GM18519 (cell line): ENCODE results near the gene UCKL1.
"Not testable (repeated sequence)": the region's sequence is repeated elsewhere in the genome, so short reads cannot be mapped to it uniquely, and the experiment has no call there.

Experiments
- ATAC-seq: cut with Tn5 transposase; IDR thresholded peaks from one replicate; pipeline ENCODE4 v1.9.1; 2021; ENCODE audit warnings: mild to moderate bottlenecking, moderate library complexity; ENCODE audit not compliant: unreplicated experiment, low FRiP score

Gene UCKL1

DNA sequence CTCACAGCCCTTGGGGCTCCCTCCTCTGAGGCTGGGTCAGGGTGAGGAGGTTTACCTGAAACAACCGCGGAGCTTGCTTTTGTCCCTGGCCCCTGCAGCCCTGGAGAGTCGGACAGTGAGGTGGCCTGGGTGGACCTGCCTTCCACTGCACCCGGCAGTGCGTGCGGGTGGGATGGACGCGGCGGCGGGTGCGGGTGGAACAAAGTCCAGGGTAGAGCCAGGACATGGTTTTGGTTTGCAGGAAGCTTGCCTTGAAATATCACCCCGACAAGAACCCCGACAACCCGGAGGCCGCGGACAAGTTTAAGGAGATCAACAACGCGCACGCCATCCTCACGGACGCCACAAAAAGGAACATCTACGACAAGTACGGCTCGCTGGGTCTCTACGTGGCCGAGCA lies 27.1 kb downstream of the UCKL1 start:
- ATAC-seq = no peak

DNA sequence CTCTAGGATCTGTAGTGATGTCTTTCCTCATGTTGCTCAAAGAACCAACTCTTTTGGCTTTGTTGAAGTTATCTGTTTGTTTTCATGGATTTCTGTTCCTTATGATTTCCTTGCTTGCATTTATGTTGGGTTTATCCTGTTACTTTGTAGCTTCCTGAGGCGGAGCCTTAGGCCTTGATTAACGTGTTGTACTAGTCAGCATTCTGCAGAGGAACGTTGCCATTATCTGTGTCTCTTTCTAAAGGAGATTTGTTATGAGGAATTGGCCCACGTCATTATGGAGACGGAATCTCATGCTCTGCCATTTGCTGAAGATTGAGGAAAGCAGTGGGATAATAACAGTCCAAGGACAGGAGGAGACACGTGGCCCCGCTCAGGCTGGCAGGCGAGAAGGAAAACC lies 29.9 kb downstream of the UCKL1 start:
- ATAC-seq = no peak

DNA sequence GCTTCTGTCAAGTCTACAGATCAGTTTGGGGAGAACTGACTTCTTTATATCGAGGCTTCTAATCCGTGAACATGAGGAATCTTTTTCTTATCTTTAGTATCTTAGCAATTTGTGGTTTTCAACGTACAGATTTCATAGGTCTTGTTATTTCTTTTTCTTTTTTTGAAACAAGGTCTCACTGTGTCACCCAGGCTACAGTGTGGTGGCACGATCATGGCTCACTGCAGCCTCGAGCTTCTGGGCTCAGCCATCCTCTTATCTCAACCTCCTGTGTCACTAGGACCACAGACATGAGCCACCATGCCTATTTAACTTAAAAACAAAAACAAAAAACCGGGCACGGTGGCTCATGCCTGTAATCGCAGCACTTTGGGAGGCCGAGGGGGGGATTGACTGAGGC lies 32.0 kb downstream of the UCKL1 start:
- ATAC-seq = no peak

DNA sequence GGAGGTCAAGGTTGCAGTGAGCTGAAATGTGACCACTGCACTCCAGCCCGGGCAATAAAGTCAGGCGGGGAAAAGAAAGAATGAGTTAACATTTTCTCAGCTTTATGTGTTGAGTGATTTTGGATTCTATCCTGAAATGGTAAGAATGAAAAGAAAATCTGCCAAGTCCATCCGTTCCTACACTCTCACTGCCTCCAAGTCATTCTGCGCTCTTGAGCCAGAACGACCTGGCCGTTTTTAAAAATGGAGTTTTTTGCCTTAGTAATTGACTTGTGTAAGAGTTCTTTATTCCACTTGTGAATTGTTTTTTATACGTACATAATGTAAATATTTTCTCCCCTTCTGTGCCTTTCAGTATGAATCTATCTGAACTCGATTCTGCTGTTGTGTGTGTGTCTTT lies 32.6 kb downstream of the UCKL1 start:
- no peak for ATAC-seq

DNA sequence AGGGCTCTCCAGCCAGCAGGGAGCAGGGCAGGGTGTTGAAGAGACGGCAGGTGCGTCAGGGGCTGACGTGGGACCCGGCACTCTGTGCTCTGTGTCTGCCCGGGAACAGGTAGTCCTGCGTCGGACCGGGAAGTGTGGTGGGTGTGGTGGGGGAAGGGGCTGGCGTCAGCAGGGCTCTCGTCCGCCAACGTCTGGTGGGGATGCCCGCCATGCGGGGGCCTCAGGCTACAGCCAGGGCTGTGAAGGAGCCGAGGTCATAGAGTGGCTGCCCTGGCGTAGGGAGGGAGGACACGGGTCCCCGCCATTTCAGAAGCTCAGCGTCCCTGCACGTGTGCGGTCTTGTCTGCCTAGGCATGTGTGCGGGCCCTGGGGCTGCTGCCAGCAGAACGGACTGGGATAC lies 36.0 kb downstream of the UCKL1 start:
- ATAC-seq = no peak

DNA sequence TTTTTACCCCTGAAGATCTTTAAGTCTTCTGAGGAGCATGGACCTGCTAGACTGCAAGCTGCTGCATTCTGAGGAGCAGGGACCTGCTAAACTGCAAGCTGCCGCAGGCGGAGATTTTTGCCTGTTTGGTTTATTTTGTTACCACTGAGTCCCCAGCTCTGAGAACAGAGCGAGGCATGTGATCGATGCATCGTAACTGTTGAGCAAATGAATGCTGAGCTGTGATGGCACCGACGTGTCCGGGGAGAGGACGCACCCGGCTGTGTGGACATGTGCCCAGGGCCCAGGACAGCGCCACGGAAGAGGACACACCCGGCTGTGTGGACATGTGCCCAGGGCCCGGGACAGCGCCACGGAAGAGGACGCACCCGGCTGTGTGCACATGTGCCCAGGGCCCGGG lies 37.1 kb downstream of the UCKL1 start:
- no peak for ATAC-seq

DNA sequence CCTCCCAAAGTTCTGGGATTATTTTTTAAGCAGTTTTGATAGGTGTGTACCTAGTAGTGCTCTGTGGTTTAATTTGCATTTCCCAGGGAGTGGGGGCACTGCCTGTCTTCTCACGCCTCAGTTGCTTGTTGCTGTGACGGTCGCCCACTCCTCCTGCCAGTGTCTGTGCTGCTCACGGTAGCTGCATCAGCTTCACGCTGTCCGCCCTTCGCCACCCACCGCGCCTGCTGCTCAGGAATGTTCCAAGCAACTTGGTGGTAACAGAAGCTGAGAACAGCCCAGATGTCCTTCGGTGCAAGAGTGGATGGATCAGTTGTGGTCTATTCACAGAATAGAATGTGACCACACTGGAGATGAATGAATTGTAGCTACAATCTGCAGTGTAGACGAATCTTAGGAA lies 38.4 kb downstream of the UCKL1 start:
- no peak for ATAC-seq

DNA sequence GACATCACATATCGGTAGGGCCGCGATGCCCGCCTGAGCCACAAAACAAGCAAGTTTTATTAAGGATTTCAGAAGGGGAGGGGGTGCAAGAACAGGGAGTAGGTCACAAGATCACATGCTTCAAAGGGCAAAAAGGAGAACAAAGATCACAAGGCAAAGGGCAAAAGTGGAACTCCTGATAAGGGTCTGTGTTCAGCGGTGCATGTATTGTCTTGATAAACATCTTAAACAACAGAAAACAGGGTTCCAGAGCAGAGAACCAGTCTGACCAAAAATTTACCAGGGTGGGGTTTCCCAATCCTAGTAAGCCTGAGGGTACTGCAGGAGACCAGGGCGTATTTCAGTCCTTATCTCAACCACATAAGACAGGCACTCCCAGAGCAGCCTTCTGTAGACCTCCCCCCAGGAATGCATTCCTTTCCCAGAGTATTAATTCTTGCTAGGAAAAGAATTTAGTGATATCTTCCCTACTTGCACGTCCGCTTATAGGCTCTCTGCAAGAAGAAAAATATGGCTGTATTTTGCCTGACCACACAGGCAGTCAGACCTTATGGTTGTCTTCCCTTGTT lies 39.8 kb downstream of the UCKL1 start:
- not testable (repeated sequence) for ATAC-seq

DNA sequence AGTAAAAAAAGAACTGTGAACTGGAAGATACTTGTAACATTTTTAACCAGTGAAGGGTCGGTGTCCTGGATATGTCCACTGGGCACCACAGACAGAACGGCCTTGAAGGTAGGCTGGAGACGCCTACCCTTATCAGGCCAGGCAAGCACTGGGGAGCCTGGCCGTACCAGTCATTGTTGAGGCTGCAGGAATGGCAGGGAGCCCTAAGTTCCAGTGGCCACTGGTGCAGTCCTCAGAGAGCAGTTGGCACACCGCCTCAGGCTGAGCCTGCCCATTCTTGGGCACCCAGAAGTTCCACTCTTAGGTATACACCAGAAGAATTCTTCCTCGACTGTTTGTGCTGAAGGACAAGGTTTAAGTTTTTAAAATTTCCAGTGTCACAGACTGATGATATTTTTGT lies 40.7 kb downstream of the UCKL1 start:
- ATAC-seq = no peak

DNA sequence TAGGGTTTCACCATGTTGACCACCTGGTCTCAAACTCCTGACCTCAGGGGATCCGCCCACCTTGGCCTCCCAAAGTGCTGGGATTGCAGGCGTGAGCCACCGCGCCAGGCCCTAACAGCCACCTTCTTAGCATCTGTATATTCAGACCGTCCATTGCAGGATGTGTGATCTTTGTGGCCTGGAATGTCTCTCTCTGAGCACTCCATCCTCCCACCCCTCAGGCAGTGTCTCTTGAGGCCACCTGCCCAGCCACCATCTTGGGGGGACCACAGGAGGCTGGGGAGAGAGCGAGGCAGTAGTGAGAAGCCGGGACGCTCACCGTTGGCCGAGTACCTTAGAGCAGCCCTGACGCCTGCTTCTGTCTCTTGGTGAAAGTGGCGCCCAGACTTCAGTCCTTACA lies 42.4 kb downstream of the UCKL1 start:
- no peak for ATAC-seq

DNA sequence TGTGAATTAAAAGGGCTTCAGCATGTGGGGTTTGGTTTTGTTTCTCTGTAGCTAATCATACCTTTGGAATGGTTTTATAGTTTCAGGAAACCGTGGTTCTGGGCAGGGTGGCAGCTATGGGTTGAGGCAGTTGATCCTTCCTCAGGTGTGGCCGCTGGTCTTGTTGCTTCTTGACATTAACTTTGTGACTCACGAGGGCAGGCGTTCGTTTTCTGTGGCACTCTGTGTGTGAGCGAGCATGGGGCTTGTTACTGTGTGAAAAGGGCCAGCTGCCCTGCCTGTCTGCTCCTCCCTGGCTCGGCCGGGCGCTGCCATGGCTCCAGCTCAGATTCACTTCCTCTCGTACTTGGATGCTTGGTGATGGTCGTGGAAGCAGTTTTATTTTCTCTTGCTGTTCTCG lies 45.0 kb downstream of the UCKL1 start:
- no peak for ATAC-seq

DNA sequence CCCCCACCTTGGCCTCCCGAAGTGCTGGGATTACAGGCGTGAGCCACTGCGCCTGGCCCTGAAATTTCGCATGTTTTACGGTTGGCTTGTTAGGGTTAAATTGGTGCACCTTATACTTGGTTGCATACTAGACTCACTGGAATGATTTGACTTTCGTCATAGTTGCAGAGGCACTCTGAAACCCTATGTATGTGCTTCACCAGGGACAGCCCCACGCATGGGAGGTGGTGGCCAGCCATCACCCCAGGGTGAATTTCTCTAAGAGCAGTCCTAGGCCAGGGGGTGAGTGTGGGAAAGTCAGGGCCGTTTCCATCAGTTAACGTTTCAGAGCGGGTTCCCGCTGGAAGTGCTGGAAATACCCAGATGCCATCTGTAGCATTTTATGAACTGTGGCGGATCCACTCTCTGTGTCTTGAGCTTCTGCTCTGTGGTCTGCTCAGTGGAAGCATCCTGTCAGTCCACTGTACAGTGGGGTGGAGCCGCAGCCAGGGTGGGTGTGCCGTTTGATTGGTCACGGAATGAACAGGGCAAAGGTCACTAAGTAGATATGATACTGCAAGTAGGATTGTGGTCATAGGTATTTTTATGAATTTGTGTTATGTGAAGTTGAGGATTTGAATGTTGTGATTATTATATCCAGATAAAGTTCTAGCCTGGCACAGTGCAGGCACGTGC lies 48.1 kb downstream of the UCKL1 start:
- ATAC-seq = no peak

DNA sequence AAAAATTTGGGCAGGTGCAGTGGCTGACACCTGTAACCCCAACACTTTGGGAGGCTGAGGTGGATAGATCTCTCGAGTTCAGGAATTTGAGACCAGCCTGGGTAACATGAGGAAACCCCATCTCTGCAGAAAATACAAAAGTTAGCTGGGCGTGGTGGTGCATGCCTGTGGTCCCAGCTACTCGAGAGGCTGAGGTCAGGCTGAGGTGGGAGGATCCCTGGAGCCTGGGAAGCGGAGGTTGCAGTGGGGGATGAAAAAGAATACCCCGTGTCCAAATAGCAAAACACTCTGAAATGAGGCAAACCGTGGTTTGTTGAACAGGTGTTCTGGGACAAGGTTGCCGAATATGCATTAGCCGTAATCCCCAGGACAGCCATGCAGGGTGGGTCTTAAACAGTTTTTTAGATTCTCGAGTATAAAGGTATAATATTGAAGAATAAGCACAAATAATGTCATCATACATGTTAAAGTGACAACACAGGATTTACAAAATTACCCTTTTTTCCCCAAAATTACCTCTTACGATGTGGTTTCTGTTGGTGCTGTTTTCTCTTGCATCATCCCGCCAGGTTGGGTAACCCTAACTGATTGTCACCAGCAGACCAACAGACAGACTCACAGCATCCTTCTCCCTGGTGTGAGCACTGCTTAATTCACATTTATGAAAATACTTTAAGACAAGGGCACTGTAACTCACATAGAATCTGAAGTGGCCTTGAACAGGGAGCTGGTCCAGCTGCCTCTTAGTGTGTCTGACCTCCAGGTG lies 52.2 kb downstream of the UCKL1 start:
- ATAC-seq = no peak

DNA sequence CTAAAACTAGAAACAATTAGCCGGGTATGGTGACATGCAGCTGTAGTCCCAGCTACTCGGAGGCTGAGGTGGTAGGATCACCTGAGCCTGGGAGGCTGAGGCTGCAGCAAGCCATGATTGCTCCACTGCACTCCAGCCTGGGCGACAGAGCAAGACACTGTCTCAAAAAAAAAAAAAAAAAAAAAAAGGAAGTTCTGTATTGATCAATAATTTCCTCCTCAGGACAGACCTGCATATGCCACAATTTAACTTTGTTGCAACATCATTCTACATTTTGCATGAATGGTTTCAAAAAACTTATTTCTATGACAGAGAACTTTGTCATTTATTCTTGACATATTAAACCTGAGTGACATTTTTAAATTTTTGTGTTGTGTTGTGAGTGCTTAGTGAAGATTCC lies 55.8 kb downstream of the UCKL1 start:
- ATAC-seq = no peak

DNA sequence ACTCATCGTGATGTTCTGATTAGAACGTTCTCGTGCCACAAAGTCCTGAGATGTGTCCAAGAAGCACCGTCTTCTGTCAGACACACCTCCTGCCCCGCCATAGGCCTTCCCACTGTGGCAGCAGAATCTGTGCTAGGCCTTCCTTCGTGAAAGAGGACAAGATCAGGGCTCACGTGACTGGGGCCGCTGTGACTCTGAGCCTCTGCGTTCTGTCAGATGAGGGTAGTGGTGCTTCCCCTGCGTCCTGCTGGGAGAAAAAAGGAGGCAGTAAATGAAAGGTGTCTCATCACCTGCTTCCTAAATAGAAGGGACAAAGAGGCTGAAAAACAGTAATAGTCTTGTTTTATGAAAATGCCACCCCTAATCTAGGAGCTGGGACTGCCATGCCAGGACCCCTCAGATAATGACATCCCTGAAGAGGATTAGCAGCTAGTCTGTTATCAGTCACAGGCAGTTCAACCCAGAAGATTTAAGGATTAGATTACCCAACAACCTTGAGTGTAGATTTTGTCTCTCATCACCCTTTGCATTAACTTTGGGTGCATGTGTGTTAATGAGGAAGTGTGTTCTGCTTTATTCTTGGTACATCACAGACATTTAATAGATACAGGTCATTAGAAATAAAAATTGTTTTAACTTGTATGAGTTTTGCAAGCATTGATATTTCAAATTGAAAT lies 57.2 kb downstream of the UCKL1 start:
- no peak for ATAC-seq

DNA sequence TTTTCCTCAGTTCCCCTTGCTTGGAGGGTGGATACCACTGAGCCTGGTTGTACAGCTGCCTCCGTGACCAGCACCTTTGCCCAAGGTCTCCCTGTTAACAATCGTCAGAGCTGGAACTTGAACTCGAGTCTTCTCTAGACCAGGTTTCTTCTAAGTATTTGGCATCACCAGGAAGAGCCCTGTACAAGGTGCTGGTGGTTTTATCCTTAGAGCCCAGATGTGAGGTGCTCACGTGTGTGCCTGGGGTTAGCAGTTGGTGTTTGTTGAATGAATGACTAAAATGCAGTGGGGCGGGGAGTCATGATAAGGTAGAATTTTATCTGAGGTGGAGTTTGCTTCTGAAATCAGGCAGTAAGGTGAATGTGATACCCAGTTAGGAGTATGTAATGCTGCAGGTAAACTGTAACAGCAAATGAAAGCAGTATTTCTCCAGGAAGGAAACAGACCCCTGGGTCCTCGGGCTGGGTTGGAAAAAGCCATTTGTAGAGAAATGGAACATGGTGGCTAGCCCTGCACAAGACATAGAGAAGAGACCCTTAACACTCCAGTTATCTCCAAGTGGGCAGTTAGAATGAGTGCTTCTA lies 58.1 kb downstream of the UCKL1 start:
- ATAC-seq = no peak

DNA sequence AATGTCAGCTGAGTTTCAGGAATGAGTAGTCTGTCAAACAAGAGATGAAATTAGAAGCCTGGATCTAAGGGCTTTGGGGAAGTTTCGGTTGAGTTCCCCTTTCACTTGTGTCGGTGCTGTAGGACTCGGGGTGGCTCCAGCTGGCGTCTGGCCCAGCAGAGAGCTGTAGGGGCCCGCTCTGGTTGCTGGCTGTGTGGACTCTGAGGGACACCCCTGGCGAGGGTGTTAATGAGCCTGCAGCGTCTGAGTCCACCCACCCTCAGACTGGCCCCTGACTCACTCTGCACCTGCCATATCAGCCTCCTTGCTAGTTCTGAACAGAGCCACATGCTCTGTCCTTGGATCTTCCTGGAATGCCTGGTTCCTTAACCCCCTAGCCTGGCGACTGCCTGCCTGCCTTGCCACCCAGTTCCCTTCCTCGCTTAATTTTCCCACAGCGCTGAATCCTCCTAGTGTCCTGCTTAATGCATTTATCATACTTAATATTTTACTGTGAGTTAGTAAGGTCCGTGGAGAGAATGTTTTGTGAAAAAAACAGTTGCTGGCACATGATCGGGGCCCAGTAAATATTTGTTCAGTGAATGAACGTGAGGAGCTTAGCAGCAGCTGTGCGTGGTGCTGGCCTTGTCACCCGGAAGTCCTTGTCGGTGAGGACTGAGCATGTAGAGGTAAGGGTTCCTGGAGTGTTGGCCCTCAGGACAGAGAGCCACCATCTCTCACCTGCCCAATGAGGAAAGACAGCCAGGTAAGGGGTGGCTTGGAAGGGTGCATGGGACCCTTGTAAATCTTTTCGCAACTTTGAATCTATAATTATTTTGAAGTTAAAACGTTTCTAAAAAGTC lies 59.7 kb downstream of the UCKL1 start:
- ATAC-seq = no peak

DNA sequence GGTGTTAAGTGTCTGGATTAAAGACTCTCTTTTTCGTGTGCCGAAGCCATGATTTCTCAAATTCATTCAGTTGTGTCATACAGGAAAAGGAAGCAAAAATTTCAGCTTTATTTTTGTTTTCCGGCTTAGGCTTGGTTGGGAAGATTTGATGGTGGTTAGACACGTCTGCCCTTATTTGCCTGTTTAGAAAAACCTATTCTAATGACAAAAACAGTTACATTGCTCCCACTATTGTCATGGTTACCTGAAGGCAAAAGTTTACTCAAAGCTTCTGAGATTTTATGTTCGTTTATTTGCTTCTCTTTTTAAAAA lies 60.3 kb downstream of the UCKL1 start:
- no peak for ATAC-seq

DNA sequence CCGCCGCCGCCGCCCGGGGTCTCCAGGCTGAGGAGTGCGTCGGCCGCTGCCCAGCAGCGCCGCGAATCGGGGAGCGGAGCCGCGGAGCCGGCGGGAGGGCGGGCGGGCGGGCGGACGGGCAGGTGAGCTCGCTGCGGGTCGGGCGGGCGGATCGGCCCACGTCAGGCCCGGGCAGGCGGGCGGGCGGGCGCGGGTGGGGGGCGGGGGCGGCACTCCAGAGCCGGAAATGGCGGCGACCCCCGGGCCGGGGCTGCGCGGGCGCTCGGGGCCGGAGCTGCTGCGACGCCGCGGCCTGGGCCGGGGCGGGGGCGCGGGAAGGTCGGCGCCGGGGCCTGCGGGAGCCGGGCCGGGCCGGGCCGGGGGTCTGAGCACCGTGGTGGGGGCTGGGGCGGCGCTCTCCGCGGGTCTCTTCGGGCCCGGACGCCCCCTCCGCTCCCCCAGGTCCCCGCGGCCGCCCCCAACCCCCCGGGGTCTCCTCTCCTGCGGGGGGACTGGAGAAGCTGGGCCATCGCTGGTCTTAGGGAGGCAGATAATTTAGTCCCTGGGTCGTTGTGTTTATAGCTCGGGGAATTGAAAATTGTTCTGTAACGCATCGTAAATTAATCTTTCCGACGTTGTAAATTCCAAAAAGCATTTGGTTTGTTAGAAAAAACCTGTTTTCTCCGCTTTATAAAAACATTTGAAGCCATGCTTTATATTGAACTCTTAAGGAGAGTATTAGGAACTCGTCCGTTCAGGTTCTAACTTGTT lies 60.8 kb downstream of the UCKL1 start:
- no peak for ATAC-seq
